Omental fat pad (tissue), 4 donors: Measurements from ENCODE around the gene CAPN5. TPM values are rescaled to one million over a fixed set of nuclear protein-coding genes. Genes with fewer than 3 reads are reported as not detected.

ENCODE experiments used
- ATAC-seq: fragments of 150-250 bp; one replicate; pipeline ENCODE4 v1.9.1; 2016; ENCODE audit warnings: mild to moderate bottlenecking, moderate library complexity; ENCODE audit not compliant: low FRiP score
- DNase-seq: peaks from one replicate; pipeline ENCODE4 v3.0.0-alpha.2; 2019; ENCODE audit warnings: low spot score
- CTCF ChIP-seq, 3 donors: fragments of 450-650 bp; IDR thresholded peaks; one replicate each; pipeline ENCODE4 v1.5.1; 2016 to 2017; ENCODE audit warnings: antibody characterized with exemption in 3 of 3, mild to moderate bottlenecking in 3 of 3, moderate library complexity in 2 of 3
- total RNA-seq, 4 donors: library from RNA; depleted of rRNA; stranded (reverse); fragments of >200 nt; gene quantifications; one replicate each; pipeline ENCODE4 v1.1.0, GENCODE V29; 2016

CAPN5 gene
- total RNA-seq, 4 donors from 2014 or later = 3.3 to 8.5 (median 4.7) TPM

DNA sequence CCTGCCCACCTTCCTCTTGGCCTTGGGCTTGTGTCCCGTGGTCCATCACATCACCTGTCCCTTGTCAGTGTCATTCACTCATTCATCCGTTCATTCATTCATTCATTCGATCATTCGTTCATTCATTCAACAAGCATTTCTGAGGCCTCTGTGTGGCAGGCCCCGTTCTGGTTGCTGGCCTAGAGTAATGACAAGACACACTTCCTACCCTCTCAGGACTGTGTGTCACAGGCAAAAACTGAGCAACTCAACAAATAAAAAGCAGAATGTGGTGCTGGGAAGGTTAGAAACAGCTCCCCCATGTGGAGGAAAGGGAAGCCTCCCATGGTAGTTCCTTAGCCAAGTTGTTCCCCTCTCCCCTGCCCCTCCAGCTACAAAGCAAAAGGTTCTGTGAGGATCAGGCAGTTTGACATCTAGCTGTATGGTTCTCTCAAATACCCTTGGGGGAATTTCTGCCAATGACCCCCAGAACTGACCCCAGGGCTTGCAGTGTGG is 34.3 kb downstream of the CAPN5 start:
- no peak for TF ChIP-seq CTCF (IDR thresholded peaks at IDR 0.05)
- no peak for DNase-seq
- no peak for ATAC-seq

- ATAC-seq (no peak), DNase-seq (no peak)
- TF ChIP-seq CTCF (IDR thresholded peaks at IDR 0.05) = no peak
Measured at GRCh38 chr11:77102246-77103210, 35.8 kb downstream of the CAPN5 start, which contains the start of gene OMP. Gene OMP, plus strand, starts transcription at chr11:77102840. Its CDS starts 0 bp downstream, at chr11:77102840.

- DNase-seq = no peak
Measured at GRCh38 chr11:77103319-77103718, 36.5 kb downstream of the CAPN5 start.

DNA sequence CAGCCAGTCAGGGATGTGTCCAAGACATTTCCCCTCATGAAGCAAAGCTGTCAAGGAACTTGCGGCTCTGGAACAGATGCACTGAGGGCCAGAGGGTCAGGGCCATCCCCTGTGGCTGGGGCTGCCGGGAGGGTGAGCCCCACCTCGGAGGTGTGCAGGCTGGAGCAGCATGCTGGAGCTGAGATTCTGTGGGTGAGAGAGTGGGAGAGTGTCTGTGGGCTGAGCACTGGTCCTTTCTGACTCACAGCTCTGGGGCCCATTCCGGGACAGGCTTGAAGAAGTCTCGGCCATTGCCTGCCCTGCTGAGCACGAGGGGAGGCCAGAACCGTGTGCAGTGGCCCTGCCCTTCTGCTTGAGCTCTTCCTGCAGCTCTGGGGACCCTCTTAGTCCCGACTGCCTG is 38.0 kb downstream of the CAPN5 start:
- ATAC-seq (no peak), DNase-seq (no peak)
- no peak for TF ChIP-seq CTCF (IDR thresholded peaks at IDR 0.05)

More at GRCh38 chr11:77103319-77103718, 36.5 kb downstream of the CAPN5 start:
- no peak for TF ChIP-seq CTCF (IDR thresholded peaks at IDR 0.05)
- ATAC-seq = no peak

DNA sequence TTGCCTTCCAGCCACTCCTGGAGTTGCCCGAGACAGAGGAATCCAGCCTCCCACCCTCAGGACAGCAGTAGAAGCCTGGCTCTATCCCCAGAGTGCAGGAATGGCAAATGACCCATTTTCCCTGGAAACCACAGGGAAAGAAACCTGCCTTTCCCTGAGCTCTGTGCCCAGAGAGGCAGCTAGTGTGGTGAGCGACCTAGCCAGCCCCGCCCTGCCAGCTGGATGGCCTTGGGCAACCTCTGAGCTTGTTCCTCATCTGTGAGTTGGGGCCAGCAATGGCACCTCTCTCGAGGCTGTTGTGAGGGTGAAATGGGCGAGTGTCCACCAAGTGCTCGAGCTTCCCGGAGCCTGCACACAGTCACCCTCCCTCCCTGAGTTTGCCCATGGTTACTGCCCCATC is 39.5 kb downstream of the CAPN5 start:
- DNase-seq (no peak), ATAC-seq (no peak)
- TF ChIP-seq CTCF (IDR thresholded peaks at IDR 0.05) = no peak

DNA sequence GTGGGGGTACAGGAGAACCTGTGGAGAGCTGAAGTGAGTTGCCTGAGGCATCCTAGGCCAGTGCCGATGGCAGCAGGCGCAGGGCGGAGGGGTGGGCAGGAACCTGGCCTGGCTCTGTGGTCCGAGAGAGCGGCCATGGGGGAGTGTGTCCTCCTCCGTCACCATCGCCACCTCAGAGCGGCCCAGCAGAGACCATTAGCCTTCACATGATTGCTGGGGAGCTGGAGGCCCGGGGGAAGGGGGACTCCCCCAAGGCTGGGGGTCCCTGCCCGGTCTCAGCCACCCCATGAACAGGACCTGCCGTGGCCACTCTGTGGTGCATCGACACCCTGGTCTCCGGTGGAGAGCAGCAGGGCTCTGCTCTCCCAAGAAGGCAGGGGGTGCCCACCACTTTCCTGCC is 40.0 kb downstream of the CAPN5 start:
- ATAC-seq = no peak
- no peak for TF ChIP-seq CTCF (IDR thresholded peaks at IDR 0.05)
- DNase-seq = no peak
